Inflammatory macrophage (primary cell): Measurements from ENCODE around the gene AFAP1L1.

Experiments used
- DNase-seq, 2 donors: peaks; one replicate each; pipeline ENCODE4 v3.0.0-alpha.2; 2020 to 2022
- total RNA-seq, 18 experiments: gene quantifications; one replicate each; lab custom pipeline; 2026; ENCODE audit warnings: mixed read lengths in 6 of 18, inconsistent platforms in 2 of 18; lab: John Stamatoyannopoulos, UW

AFAP1L1 gene
- total RNA-seq: 12.8 to 375 (median 91.3) reads per million in 18 experiments

DNA sequence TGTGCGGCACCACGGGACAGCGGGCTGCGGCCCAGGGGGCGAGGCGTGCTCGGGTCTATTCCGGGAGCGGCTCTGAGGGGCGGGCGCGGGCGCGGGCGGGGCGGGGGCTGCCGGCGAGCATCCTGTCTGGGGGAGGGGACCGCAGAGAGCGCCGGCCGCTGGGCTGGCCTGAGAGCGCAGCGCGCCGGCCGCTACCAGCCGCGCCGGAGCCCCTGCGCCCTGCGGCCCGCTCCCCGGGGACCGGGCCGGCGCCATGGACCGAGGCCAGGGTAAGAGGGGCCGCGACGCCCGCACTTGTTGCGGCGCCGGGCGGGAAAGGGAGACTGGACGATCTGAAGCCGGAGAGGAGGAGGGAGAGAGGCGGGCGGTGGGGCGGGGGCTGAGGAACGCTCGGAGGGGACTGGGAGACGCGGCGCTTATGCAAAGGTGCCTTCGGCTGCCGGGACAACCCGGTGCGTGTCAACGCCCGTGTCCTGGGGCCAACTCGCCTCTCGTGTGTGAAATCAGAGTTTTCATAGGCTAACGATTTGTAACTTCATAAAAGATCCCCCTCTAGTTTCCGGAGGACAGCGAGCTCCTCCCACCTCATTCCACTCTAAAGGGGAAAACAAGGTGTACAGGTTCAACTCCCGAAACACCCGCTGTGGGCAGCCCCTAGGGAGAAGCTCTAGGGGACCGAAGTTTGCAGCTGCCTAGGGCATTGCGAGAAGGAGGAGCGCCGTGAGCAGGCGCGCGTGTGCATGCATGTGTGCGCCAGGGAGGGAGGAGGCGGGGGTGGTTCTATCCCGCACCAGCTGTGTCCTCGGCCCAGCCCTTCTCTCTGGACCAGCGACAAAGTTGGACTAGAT lies at the start of gene AFAP1L1:
Gene AFAP1L1, plus strand, starts transcription at position 144 of the 848 bp plus-strand sequence. Its CDS starts 110 bp downstream, at position 254.
- DNase-seq: peak; percentile 49 to 73

DNA sequence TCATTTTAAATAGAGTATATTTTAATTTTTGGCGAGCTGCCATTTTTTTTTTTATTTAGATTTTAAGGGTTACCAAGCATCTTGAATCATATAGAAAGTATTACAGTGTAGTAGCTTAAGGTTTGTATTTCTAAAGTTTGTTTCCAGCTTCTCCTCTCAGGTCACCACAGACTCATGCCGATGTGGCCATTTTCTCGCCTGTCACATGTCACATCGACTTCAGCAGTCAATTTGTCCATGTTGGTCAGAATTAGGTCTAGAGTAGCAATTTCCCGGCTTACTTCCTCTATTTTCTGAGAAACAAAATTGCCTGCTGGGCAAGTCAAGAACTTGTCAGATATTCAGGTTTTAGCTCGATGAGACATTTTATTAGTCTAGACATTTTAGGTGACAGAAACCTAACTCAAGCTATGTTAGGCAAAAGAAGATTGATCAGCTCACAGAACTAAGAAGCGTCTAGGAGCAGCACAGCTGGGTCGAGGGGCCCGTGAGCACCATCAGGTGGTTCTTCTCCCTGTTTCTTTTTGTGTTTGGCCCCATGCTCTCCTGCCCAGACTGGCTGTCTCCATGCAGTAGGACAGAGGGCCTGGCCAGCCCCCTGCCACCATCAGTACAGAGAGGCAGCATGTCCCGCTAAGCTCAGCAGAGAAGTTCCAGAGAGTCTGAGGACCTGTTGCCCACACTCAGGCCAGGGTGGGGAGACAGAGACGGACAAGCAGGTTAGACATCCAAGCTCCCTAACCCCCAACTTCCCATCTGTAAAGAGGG lies 48.4 kb upstream of the AFAP1L1 start:
- peak; percentile 65 to 80 for DNase-seq

DNA sequence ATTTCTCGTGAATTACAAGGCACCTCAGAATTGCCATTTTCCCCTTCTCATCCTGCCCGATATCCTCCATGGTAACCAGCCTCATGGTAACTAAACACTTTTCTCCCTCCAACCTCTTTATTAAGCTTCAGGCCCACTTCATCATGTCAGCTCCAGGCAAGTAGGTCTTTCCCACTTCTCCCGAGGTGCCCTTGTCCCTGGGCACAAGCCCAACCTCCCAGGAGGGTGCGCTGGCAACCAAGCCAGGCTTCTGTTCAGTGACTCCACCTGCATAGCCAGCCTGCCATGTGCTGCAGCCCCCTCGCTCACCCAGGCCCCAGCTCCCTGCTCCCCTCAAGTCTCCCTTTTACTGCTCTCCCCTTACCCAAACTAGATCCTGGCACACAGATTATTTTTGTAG lies 47.4 kb upstream of the AFAP1L1 start:
- no peak for DNase-seq

DNA sequence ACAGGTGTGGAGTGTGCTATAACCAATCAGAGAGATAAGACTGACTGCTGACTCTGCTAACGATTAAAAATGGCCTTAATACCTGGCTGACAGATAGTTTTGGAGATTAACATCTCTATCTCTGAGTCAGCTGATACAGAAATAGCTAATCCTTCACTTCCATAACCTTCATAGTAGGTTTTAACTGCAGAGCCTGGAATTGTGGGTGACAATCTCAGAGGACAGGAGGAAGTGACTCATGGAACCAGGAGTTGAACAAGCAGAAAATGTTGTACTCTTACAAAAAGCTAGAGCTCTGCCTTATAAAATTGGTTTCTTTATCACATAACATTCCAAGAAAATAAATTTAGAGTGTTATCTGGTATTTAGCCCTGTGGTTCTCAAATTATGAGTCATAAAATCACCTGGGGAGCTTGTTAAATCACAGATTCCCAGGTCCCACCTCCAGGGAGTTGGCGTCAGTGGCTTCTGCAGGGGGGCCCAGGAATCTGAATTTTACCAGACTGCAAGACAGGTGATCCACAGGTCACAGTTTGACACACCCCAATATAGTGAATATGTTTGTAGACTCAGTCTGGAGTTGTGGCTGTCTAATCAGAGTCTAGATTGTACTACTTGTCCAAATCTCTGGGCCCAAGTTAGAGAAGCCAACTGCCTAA lies 44.4 kb upstream of the AFAP1L1 start:
- DNase-seq: peak; percentile 5 to 10

DNA sequence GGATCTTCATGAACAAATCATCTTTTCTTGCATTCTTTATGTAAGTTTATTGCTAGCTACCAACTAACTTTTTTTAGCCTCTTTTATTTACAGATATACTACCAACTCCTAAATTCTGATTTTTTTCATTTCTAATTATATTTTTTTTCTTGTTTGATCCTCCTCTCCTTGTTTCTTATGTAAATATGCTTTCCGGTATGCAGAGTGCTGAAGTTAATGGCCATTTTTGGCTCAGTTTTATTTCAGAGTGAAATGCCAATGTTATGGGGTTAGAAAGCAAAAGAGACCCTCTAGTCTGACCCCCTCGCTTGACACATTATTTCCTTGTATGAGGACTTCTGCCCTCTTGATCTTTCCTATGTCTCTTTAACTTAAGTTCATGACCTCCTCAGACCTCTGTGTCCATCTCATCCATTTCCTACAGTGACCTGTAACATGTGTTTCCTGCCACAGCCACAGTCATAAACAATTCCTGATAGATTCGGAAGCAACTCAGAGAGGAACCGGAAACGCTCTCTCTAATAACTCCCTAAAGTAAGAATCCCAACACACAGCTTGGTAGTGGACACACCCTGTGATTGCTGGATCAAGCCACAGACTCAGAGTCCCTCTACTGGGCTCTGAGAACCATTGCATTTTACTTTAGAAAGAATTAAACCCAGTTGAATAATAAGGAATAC lies 42.9 kb upstream of the AFAP1L1 start:
- DNase-seq: peak; percentile 74 to 77

DNA sequence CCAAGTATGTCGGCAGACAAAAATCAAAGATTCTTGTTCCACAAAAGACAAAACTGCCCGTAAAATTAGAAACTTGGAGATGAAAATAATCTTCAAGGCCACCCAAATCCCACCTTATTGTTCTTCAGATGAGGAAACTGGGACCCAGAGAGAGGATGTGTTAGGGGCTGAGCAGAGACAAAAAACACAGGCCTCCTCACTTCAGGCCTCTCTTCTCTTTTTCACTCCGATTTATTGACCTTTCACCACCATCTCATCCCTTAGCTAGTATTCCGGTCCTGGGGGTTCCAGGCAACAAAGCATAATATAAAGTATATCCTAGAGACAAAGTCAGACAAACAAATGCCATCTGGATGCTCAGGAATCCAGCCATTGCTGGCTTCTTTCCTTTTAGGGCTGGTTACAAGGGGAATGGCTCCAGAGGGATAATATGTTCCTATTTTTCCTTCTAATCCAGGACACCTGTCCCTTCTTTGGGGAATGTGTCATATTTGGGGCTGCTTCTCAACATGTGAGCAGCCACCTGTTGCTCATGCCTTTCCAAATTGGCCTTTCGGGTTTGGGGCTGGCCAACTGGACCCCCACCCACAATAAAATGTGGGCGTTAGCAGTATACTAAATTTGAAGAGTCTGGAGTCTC lies 42.2 kb upstream of the AFAP1L1 start:
- no peak for DNase-seq

DNA sequence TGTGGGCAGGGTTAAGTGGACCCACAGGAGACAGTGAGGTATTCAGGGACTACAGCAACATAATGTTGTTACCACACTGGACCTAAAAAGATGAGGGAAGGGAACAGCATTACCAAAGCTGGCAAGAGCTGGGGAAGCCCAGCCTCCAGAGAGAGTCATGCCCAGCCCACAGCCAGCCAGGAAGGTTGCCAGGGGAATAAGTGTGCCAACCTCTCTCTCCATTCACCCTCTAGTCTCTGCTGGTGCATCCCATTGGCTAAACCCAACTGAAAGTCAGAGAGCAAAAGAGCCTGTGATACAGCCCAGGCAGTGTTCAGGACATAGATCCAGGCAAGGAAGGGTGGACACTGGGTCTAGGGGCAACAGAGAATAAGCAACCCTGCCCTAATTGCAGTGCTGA lies 35.8 kb upstream of the AFAP1L1 start:
- DNase-seq: no peak

DNA sequence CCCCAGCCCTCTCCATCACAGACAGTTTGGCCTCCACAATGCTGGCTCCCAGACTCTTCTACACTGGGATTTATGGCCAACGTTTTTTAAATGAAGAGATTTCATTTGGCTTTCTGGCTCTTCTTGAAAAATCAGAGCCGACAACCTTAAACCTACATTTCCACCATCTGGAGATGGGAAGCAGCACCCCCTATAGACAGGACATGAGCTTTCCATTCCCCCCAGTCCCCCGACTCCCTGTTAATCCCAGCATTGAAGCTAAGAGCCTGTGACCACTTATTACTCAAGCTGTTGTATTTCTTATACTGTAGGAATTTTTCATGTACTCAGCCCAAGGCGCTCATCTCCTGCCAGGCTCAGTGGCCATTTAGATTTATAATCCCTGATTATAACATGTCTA lies 34.0 kb upstream of the AFAP1L1 start:
- no peak for DNase-seq

DNA sequence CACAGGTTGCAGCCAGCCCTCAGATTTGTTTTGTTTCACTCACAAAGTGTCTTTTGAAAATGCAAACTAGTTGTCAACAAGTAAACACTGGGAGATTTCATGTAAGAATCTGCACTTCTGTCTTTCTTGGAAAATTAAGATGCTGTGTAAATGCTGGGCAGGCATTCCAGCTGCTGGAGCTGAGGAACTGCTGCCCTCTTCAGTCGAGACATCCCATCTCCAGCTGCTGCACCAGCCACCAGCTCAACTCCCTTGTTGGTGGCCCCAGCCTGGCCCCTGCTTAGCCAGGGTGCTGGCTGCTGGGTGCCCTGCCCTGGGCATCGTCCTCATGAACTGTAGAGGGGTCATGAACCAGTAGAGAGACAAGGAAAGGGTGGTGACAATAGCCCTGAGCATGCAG lies 33.1 kb upstream of the AFAP1L1 start:
- DNase-seq: no peak

DNA sequence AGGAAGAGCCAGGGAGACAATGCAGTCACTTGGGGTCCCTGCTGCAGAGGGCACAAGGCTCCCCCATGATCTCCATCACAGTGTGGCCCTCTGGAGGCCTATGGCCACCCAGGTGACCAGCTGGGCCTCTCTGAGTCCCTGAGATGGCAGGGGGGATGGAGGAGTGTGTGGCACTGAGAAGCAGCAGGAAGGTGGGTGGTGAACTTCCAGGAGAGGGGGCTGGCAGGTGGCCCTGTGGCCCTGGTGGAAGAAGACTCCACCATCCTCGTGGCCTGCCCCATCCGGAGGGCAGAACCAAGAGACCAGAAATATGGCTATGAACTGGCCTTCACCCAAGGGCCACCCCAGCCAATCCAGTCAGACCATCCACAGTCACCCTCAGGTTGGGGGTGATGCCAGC lies 31.7 kb upstream of the AFAP1L1 start:
- no peak for DNase-seq

DNA sequence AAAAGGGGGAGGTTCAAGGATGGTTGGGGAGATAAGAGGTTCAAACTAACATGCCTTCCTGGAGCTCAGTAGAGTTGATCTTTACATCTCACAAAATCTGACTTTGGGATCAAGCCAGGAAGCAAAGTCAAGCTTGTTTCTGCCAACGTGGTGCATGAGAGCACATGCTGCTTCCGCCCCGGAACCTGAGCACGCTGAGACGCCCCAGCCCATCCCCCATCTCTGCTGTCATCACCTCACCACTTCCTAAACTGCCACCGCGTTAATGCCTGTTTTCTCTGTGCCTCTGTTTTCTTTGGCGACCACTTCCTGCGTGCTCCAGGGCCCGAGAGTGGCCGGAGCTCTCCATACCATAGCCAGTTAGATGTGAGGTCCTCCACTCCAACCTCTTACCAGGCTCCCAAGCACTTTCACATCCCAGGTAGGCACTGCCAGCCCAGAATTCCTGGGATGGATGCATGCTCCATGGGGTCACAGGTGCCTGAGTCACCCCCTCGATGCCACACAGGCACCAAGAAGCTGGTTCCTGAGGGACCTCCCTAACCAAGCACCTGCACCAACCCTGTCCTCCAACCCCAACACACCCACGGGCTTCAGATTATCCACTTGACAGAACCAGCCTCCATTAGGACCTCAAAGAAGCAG lies 31.2 kb upstream of the AFAP1L1 start:
- DNase-seq: peak; percentile 31 to 33

DNA sequence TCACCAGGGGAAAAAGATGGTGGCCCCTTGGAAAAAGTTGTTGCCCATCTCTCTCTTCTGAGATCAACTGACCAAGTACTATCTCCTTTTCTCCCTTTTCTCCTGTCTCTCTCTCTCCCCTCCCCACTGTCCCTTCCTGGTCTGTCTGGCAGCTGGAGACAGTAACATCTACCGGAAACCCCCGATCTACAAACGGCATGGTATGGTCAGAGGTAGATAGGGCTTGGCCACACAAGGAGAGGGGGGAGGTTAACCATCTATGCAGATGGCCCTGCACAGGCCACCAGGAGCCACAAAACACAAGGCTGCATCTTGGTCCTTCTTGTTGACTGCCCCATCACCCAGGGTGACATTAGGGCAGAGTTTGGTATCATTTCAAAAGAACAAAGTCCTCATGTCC lies 29.3 kb upstream of the AFAP1L1 start:
- no peak for DNase-seq

DNA sequence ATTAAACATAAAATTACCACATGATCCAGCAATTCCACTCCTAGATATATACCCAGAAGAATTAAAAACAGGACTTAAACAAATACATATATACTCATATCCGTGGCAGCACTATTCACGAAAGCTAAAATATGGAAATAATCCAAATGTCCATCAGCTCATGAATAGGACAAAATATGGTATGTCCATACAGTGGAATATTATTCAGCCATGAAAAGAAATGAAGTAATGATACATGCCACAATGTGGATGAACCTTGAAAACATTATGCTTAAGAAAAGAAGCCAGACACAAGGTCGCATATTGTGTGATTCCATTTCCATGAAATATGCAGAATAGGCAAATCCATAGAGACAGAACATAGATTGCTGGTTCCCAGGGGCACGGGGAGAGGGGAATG lies 24.8 kb upstream of the AFAP1L1 start:
- no peak for DNase-seq

DNA sequence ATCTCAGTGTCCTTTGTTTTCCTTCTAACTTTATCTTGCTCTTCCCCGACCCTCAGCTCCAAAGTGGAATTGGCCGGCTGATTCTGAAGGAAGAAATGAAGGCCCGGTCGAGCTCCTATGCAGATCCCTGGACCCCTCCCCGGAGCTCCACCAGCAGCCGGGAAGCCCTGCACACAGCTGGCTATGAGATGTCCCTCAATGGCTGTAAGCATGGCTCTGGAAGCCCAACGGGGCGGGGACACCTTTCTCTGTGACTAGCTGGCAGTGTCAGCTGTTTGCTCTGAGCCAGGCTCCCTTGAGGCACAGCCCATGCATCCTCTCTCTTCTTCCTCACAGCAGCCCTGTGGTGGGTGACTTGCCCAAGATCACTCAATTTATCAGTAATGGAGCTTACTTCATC lies 23.9 kb upstream of the AFAP1L1 start:
- no peak for DNase-seq

DNA sequence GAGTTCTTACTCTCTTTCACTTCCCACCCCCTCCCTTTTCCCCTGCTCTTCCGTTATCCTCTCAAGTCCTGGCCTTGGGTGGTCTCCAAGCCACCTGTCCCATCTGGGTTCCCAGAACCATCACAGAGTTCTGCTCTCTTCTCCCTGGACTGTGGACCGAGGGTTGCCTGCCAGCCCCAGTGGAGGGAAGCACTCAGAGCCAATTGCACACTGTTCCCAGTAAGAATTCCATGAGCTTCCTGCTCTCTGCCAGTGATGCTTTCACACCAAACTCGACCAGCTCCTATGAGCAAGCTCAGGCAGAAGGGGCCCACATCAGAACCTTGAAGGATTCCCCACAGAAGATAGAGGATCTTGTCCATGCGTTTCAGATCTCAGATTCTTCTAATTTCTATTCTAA lies 20.1 kb upstream of the AFAP1L1 start:
- DNase-seq: no peak

DNA sequence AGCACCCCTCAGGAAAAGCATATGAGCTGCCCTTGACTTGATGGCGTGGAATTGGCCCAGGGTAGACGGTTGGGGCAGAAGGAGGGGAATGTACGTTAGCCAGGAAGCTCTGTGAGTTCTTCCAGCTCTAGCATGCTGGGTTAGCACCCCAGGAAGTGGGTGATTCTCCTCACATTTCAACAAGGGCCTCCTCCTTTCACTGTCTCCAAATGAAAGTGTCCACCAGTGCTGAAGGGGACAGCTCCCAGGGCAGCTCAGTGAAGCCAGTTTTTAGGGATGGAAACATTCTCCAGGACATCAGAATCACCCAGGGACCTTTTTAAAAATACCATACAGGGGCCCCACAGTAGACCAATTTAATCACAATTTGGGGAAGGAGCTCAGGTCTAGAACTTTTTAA lies 17.2 kb upstream of the AFAP1L1 start:
- no peak for DNase-seq

DNA sequence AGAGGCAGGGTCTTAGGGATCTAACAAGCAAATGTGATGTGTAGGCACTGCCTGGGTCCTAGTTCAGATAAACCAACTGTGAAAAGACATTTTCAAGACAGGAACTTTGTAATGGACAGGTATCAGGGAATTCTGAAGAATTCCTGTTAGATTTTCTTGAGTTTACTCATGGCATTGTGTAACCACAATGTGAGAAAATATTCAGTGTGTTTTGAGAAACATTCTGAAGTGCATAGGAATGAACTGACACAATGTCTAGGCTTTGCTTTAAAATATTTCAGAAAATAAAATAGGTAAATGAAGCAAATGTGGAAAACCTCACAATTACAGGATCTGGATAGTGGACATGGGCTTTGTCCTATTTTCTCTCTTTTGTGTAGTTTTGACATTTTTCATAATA lies 15.2 kb upstream of the AFAP1L1 start:
- no peak for DNase-seq

DNA sequence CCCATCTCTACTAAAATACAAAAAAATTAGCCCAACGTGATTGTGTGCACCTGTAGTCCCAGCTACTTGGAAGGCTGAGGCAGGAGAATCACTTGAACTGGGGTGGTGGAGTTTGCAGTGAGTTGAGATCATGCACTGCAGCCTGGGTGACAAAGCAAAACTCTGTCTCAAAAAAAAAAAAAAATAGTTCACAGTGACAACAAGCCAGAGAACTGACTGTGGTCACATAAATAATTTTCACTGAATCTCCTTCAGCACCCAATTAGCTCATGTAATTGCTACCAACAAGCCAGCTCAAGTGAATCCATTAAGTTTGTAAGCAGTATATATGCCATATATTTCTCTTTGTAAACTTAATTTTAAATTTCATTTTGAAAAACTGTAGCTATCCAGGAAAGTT lies 14.5 kb upstream of the AFAP1L1 start:
- no peak for DNase-seq

DNA sequence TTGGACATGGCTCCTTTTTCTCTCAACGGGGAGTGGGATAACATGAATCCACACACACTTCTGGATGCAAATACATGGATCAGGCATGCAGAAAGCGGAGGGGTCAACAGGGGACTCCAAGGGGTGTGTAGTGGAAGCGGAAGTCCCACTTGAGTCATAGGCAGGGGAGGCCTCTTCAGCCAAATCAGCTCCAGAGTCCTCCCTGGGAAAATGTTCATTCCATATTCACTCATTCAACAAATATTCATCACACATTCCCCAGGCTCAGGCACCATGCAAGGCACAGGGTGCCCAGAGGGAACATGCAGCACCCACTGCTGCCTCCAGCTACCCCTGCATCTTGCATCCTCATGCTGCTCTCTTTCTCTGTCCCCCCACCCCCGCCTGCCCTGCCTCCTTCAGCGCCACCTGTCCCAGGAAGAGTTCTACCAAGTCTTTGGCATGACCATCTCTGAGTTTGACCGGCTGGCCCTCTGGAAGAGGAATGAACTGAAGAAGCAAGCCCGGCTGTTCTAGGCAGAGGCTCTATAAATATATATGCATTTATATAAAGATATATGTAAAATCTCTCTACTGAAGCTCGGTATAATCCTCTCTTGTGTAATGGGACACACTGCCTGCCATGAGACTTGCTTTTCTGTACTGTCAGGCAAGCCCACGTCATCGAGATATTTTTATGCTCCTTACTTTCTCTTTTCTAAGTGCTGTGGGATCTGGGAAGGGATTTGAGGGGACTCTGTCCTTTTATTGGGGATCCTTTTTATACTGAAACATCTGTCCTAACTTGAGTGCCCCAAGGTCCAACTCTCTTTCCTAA lies 13.6 kb upstream of the AFAP1L1 start:
- DNase-seq: no peak

DNA sequence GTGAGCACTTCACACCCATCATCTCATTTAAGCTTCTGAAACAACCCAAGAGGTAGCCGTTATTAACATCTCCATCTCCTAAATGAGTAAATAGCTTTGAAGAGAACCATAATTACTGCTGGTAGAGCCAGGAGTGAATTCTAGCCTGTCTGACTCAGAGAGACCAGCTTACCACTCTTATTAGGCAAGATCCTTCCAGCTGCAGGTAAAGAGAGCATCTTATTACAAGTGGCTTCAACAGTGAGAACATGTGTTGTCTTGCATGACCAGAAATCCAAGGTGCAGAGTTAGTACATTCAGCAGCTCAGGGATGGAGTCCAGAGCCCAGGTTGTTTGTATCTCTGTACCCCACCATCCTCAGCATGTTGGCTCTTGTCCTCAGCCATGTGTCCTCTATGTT lies 10.9 kb upstream of the AFAP1L1 start:
- no peak for DNase-seq

DNA sequence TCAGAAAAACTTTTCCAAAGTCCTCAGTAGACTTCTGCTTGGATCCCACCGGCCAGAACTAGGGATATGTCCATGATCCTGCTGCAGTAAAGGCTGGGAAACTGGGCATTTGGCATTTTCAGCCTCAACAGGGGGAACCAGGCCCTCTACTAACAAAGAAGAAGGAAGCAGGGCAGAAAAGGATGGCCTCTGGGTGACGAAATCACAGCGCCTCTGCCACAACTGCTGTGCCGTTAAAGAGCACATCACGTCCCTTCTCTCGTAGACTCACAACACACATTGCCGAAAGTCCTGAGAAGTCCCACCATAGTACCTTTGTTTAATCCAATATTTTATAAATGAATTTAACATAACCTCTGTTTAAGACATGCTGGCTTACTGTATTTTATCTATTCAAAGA lies 10.4 kb upstream of the AFAP1L1 start:
- peak; percentile 37 to 49 for DNase-seq
